K562 (cell line): ENCODE results near the gene IKZF4. TPM values are rescaled to one million over a fixed set of nuclear protein-coding genes. Genes with fewer than 3 reads are reported as not detected.

Experiments used
- ATF7 ChIP-seq: fragments of 450-650 bp; IDR thresholded peaks from 2 replicates; pipeline ENCODE4 v1.7.1; 2014; ENCODE audit warnings: mild to moderate bottlenecking, moderate library complexity
- CBX2 ChIP-seq: fragments of 200-600 bp; sonication (generic); IDR thresholded peaks from one replicate; pipeline ENCODE4 v1.6.1; 2012; ENCODE audit warnings: mild to moderate bottlenecking, low read length, inconsistent platforms; ENCODE audit not compliant: insufficient read depth, poor library complexity, severe bottlenecking
- CEBPZ ChIP-seq: fragments of 150-350 bp; IDR thresholded peaks from 2 replicates; pipeline ENCODE4 v1.6.1; 2014; ENCODE audit warnings: low read depth, mild to moderate bottlenecking, low read length, borderline replicate concordance
- CHD4 ChIP-seq: fragments of 200-600 bp; sonication (generic); IDR thresholded peaks from 3 replicates; pipeline ENCODE4 v1.6.1; 2012; ENCODE audit warnings: low read depth, mild to moderate bottlenecking, mixed read lengths, low read length, inconsistent platforms; ENCODE audit not compliant: insufficient read depth, insufficient replicate concordance, poor library complexity, severe bottlenecking
- HDAC6 ChIP-seq: IDR thresholded peaks from 2 replicates; pipeline ENCODE4 v1.6.1; 2012; ENCODE audit warnings: low read depth, mild to moderate bottlenecking, control low read depth, inconsistent platforms, low read length, moderate library complexity
- IRF2 ChIP-seq: sonication (generic); formaldehyde crosslinking; IDR thresholded peaks from 2 replicates; pipeline ENCODE4 v1.8.1; 2022; ENCODE audit warnings: mild to moderate bottlenecking, missing genetic modification reagents
- KLF10 ChIP-seq: fragments of 250-450 bp; sonication (Bioruptor Pico); IDR thresholded peaks from 2 replicates; pipeline ENCODE4 v1.6.1; 2021; ENCODE audit warnings: matching md5 sums
- KLF16 ChIP-seq: IDR thresholded peaks from 2 replicates; pipeline ENCODE4 v1.6.1; 2016; ENCODE audit warnings: antibody characterized with exemption
- MCM3 ChIP-seq: fragments of 450-650 bp; IDR thresholded peaks from 2 replicates; pipeline ENCODE4 v1.6.1; 2016
- MED1 ChIP-seq: sonication (generic); formaldehyde crosslinking; IDR thresholded peaks from 2 replicates; pipeline ENCODE4 v1.8.1; 2023; ENCODE audit warnings: missing genetic modification reagents, borderline replicate concordance
- MTA1 ChIP-seq: fragments of 450-650 bp; IDR thresholded peaks from 2 replicates; pipeline ENCODE4 v1.6.1; 2017; ENCODE audit warnings: borderline replicate concordance
- NFRKB ChIP-seq: fragments of 450-650 bp; IDR thresholded peaks from 2 replicates; pipeline ENCODE4 v1.6.1; 2016; ENCODE audit warnings: low read depth
- PPARD ChIP-seq: fragments of 250-450 bp; sonication (Bioruptor Pico); IDR thresholded peaks from 2 replicates; pipeline ENCODE4 v1.8.0; 2022; ENCODE audit warnings: inconsistent platforms, mild to moderate bottlenecking, moderate library complexity
- PTTG1 ChIP-seq: fragments of 450-650 bp; IDR thresholded peaks from 2 replicates; pipeline ENCODE4 v1.6.1; 2016; ENCODE audit warnings: low read depth, mild to moderate bottlenecking, missing genetic modification characterization, missing compliant biosample characterization
- RBFOX2 ChIP-seq: fragments of 200-400 bp; formaldehyde crosslinking; IDR thresholded peaks from 2 replicates; pipeline ENCODE4 v1.6.1; 2017; ENCODE audit warnings: low read depth, mild to moderate bottlenecking, low read length, moderate library complexity
- RNF2 ChIP-seq: sonication (generic); IDR thresholded peaks from 2 replicates; pipeline ENCODE4 v1.6.1; 2016
- SIN3A ChIP-seq, 2 experiments: fragments of 150-350 bp in 1 of 2; IDR thresholded peaks; 2 replicates each; pipeline ENCODE4 v1.6.1; 2011 to 2016; ENCODE audit warnings: borderline replicate concordance in 2 of 2, low read depth in 2 of 2, low read length in 2 of 2, mild to moderate bottlenecking in 2 of 2, moderate library complexity in 2 of 2; ENCODE audit not compliant: control insufficient read depth in 1 of 2
- SMAD2 ChIP-seq: fragments of 150-350 bp; IDR thresholded peaks from 2 replicates; pipeline ENCODE4 v1.6.1; 2014; ENCODE audit warnings: low read depth, mild to moderate bottlenecking, low read length
- TBP ChIP-seq: optimal IDR thresholded peaks from 2 replicates; pipeline ENCODE3; 2011; ENCODE audit warnings: low read depth, low read length, improper control_type of control experiment
- TCF7 ChIP-seq: sonication (generic); IDR thresholded peaks from 2 replicates; pipeline ENCODE4 v1.6.1; 2016; ENCODE audit warnings: antibody characterized with exemption, borderline replicate concordance
- ZFP36 ChIP-seq: fragments of 150-350 bp; IDR thresholded peaks from 2 replicates; pipeline ENCODE4 v1.6.1; 2018; ENCODE audit warnings: low read length, low read depth; ENCODE audit not compliant: partially characterized antibody
- ZNF165 ChIP-seq: fragments of 250-450 bp; sonication (Bioruptor Pico); IDR thresholded peaks from 2 replicates; pipeline ENCODE4 v1.4.0; 2020; ENCODE audit warnings: borderline replicate concordance
- ZNF668 ChIP-seq: fragments of 250-450 bp; sonication (Bioruptor Pico); IDR thresholded peaks from 2 replicates; pipeline ENCODE4 v1.8.0; 2022; ENCODE audit warnings: mild to moderate bottlenecking, inconsistent platforms
- polyA plus RNA-seq, 8 experiments: library from polyadenylated mRNA; depleted of rRNA in 4 of 8; stranded (reverse) in 5 of 8; unstranded in 3 of 8; fragments of >200 nt; fragmentation: Nextera tagmentation in 2 of 8; fragmentation: Illumina TruSeq in 1 of 8; extraction: Ambion mirVana in 2 of 8; extraction: Trizol in 1 of 8; gene quantifications; 2 replicates each; pipeline versions ENCODE4 v1.2.1 to v1.2.3, GENCODE V29; 2011 to 2014; ENCODE audit warnings: inconsistent platforms in 1 of 8, missing spikeins in 1 of 8
- total RNA-seq, 7 experiments: library from RNA; depleted of rRNA in 6 of 7; stranded (reverse); fragments of >200 nt in 6 of 7; fragmentation: Illumina TruSeq in 2 of 7; extraction: Trizol in 2 of 7; gene quantifications; 2 replicates each; pipeline versions ENCODE4 v1.2.1 to v1.2.3, GENCODE V29; 2011 to 2021; ENCODE audit warnings: low replicate concordance in 1 of 7
- TF ChIP-seq, protein P1 (sequence below): fragments of 450-650 bp; IDR thresholded peaks from 2 replicates; pipeline ENCODE4 v1.7.0; 2016; ENCODE audit warnings: borderline replicate concordance

IKZF4 gene
- total and polyA plus RNA-seq, 9 of the 15 experiments (the other 6 are each of a cell fraction or from before 2014, with no cell fraction given), result 1.9 to 16.3 (median 3.6) TPM

DNA sequence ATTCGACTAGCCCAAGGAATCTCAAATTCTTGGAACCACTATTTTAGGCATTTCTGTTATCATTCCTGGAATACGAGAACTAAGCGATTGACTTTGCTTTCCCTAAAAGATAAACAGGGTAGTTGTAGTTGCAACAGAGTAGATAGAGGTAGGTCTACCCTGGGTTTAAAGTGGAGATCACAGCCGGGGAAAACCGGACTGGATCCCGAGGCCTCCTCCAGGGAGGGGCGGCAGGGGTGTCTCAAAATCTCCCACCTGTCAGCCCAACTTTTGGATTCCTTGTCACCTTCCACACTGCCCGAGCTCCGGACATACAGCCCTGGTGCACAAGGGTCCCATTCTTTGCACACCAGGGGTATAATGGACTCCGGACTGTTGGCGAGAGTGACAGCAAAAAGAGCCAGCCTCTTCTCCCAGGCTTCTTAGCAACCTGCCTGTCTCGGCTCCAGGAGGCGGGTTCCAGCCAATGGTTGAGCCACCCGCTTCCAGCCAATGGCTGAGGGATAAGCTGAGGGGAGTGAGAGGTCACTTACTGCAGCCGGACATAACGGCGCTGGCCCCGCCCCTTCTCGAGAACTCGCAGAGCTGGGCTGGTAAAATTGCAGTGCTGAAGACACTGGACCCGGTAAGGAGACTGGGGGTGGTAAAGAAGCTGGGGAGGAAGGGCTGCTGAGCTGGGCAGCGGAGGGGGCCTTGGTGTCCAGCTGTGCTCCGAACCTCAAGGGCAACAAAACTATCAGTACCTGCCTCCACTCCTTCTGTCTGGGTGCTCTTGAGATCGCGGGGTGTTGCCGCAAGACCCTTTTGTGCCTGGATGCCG is 23.9 kb upstream of the IKZF4 start, which contains the start of gene SUOX (continued):
- TF ChIP-seq CEBPZ, result 0 out of 2 replicates have a peak, but pooled peaks have one; percentile 15
- TF ChIP-seq MCM3, result no peak
- no peak for TF ChIP-seq NFRKB
- no peak for TF ChIP-seq KLF16
- no peak for TF ChIP-seq TCF7
- TF ChIP-seq SIN3A (IDR thresholded peaks at IDR 0.05; ENCODE audit: borderline replicate concordance in 2 of 2, control insufficient read depth in 1 of 2, low read depth in 2 of 2, low read length in 2 of 2), result peak in 1 of 2 experiments; percentile 70; a peak in 1 of 4 replicates
- no peak for TF ChIP-seq KLF10 (CRISPR knock-in tag)
- no peak for TF ChIP-seq IRF2 (CRISPR knock-in tag)
- TF ChIP-seq ZNF668 (CRISPR knock-in tag), result no peak
- TF ChIP-seq, protein P1, sequence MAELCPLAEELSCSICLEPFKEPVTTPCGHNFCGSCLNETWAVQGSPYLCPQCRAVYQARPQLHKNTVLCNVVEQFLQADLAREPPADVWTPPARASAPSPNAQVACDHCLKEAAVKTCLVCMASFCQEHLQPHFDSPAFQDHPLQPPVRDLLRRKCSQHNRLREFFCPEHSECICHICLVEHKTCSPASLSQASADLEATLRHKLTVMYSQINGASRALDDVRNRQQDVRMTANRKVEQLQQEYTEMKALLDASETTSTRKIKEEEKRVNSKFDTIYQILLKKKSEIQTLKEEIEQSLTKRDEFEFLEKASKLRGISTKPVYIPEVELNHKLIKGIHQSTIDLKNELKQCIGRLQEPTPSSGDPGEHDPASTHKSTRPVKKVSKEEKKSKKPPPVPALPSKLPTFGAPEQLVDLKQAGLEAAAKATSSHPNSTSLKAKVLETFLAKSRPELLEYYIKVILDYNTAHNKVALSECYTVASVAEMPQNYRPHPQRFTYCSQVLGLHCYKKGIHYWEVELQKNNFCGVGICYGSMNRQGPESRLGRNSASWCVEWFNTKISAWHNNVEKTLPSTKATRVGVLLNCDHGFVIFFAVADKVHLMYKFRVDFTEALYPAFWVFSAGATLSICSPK, result no peak
- TF ChIP-seq HDAC6, result no peak
- no peak for TF ChIP-seq ZFP36
- TF ChIP-seq ATF7, result peak; percentile 50; the same call in 1 of the 2 replicates
- 0 out of 2 replicates have a peak, but pooled peaks have one; percentile 21 for TF ChIP-seq RNF2
- TF ChIP-seq PTTG1 (tag), result no peak
- TF ChIP-seq SMAD2, result no peak
- TF ChIP-seq MED1 (CRISPR knock-in tag), result no peak
- TF ChIP-seq PPARD (CRISPR knock-in tag), result no peak
- TF ChIP-seq CHD4, result no peak
- TF ChIP-seq TBP, result peak; percentile 78
- TF ChIP-seq RBFOX2, result peak; percentile 75
- TF ChIP-seq ZNF165, result no peak
- TF ChIP-seq MTA1, result no peak
- no peak for TF ChIP-seq CBX2
